ENCODE measurements around the gene TRAF3. TPM values are rescaled to one million over a fixed set of nuclear protein-coding genes. Genes with fewer than 3 reads are reported as not detected.

TRAF3 gene
- total RNA-seq, 1 donor from 2014 or later, result 28.5 TPM

- no peak for DNase-seq (ENCODE audit: extremely low read depth, low read depth, low spot score)
Measured at GRCh38 chr14:102905116-102906108, 128.2 kb downstream of the TRAF3 start.

GRCh38 chr14:102906616-102907302 lies 129.5 kb downstream of the TRAF3 start:
- DNase-seq (ENCODE audit: extremely low read depth, low read depth, low spot score), result no peak

- DNase-seq (ENCODE audit: extremely low read depth, low read depth, low spot score), result no peak
Measured at GRCh38 chr14:102907303-102907844, 130.1 kb downstream of the TRAF3 start.

GRCh38 chr14:102907980-102908730 lies 130.9 kb downstream of the TRAF3 start:
- DNase-seq (ENCODE audit: extremely low read depth, low read depth, low spot score), result no peak

GRCh38 chr14:102908766-102909455 lies 131.7 kb downstream of the TRAF3 start:
- no peak for DNase-seq (ENCODE audit: extremely low read depth, low read depth, low spot score)

GRCh38 chr14:102909462-102909861 lies 132.2 kb downstream of the TRAF3 start:
- DNase-seq (ENCODE audit: extremely low read depth, low read depth, low spot score), result no peak

- DNase-seq (ENCODE audit: extremely low read depth, low read depth, low spot score), result no peak
Measured at GRCh38 chr14:102909911-102910310, 132.7 kb downstream of the TRAF3 start.

GRCh38 chr14:102910442-102910841 lies 133.2 kb downstream of the TRAF3 start:
- no peak for DNase-seq (ENCODE audit: extremely low read depth, low read depth, low spot score)

- DNase-seq (ENCODE audit: extremely low read depth, low read depth, low spot score), result no peak
Measured at GRCh38 chr14:102911541-102911951, 134.3 kb downstream of the TRAF3 start.

- no peak for DNase-seq (ENCODE audit: extremely low read depth, low read depth, low spot score)
Measured at GRCh38 chr14:102911991-102912761, 134.9 kb downstream of the TRAF3 start.

GRCh38 chr14:102913341-102914211 lies 136.3 kb downstream of the TRAF3 start:
- no peak for DNase-seq (ENCODE audit: extremely low read depth, low read depth, low spot score)

- no peak for DNase-seq (ENCODE audit: extremely low read depth, low read depth, low spot score)
Measured at GRCh38 chr14:102914474-102915291, 137.4 kb downstream of the TRAF3 start.

- DNase-seq (ENCODE audit: extremely low read depth, low read depth, low spot score), result no peak
Measured at GRCh38 chr14:102915292-102916110, 138.3 kb downstream of the TRAF3 start.

GRCh38 chr14:102916347-102917055 lies 139.3 kb downstream of the TRAF3 start:
- DNase-seq (ENCODE audit: extremely low read depth, low read depth, low spot score), result no peak

- no peak for DNase-seq (ENCODE audit: extremely low read depth, low read depth, low spot score)
Measured at GRCh38 chr14:102917056-102917385, 139.8 kb downstream of the TRAF3 start.

GRCh38 chr14:102917469-102918211 lies 140.4 kb downstream of the TRAF3 start:
- DNase-seq (ENCODE audit: extremely low read depth, low read depth, low spot score), result no peak

Data from glomerular endothelial cell (primary cell).